GM21390 (cell line): ENCODE results near the gene PFN3.
A peak's percentile ranks its signal among the peaks of the same experiment; 100 is the strongest.

ENCODE experiments used
- ATAC-seq: cut with Tn5 transposase; IDR thresholded peaks from one replicate; pipeline ENCODE4 v1.9.1; 2021; ENCODE audit not compliant: unreplicated experiment

The PFN3 gene

GRCh38 chr5:177399997-177400868 is at the start of gene PFN3:
TSS of gene PFN3 (minus strand) at chr5:177400661. CDS start at chr5:177400576, 85 bp downstream.
- ATAC-seq: no peak

GRCh38 chr5:177449140-177450061 is 48.9 kb upstream of the PFN3 start:
- no peak for ATAC-seq

GRCh38 chr5:177448244-177448950 is 47.9 kb upstream of the PFN3 start:
- ATAC-seq: no peak

- ATAC-seq: no peak
Observed at GRCh38 chr5:177447611-177448243, 47.3 kb upstream of the PFN3 start.

- ATAC-seq: peak; percentile 39
Observed at GRCh38 chr5:177447066-177447610, 46.7 kb upstream of the PFN3 start.

GRCh38 chr5:177446200-177447065 is 46.0 kb upstream of the PFN3 start, which contains the start of gene PRR7:
TSS of gene PRR7 (plus strand) at chr5:177446814. CDS start at chr5:177455068, 8,254 bp downstream.
- ATAC-seq: peak; percentile 51

GRCh38 chr5:177445917-177446199 is 45.4 kb upstream of the PFN3 start:
- no peak for ATAC-seq

- ATAC-seq: no peak
Observed at GRCh38 chr5:177445052-177445916, 44.8 kb upstream of the PFN3 start.

- ATAC-seq: no peak
Observed at GRCh38 chr5:177444106-177445051, 43.9 kb upstream of the PFN3 start.

- ATAC-seq: no peak
Observed at GRCh38 chr5:177443144-177443983, 42.9 kb upstream of the PFN3 start.

- no peak for ATAC-seq
Observed at GRCh38 chr5:177442066-177442826, 41.8 kb upstream of the PFN3 start.

- no peak for ATAC-seq
Observed at GRCh38 chr5:177440990-177441780, 40.7 kb upstream of the PFN3 start.

- no peak for ATAC-seq
Observed at GRCh38 chr5:177440211-177440989, 39.9 kb upstream of the PFN3 start.

- ATAC-seq: no peak
Observed at GRCh38 chr5:177439518-177440053, 39.1 kb upstream of the PFN3 start.
